ENCODE measurements around the gene LRRC8D. TPM values are rescaled to one million over a fixed set of nuclear protein-coding genes. Genes with fewer than 3 reads are reported as not detected.

LRRC8D gene
- total and polyA plus RNA-seq, 4 donors, result 7.1 to 17.4 (median 14.4) TPM

DNA sequence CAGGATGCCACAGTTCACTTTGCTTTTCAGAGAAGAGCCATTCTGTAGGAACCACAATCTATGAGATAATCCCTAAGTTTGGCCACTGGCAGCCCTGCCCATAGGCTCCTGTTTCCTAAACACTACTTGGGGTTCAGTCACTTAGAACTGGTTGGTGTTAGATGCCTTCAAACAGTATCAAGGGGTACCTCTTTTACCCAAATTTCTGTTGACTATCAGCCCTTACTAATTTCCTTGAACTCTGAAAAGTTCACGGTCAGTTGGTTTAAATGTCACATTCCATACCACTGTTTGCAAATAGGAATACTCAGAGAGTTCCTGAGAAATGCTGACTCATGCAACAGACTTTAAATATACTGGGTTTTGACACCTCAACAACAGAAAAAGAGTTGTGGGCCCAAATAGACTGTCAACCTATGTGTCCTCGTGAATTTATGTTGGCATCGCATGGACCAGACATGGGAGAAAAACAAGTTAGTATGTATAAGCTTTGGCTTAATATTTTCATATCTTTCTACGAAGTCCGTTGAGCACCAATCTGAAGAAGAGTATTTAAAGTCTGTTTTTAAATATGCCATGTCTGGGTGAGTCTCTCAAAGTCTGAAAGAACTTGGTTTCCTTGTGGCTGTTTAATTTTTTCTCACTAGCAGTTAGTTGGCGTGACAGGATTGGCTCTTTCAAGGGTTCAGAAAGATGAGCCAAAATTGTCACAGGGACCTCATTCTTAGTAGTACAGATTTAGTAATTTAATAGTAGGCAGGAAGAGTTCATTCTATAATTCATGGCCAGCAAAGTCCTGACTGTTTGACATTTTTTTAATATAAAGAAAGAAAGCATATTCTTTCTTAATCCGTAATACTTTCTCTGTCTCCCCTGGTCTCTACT lies 117.6 kb downstream of the LRRC8D start:
- WGBS, result 94% methylated on average over 7 of the region's 7 CpGs
- Histone ChIP-seq H3K27ac (ENCODE audit: low read depth in 1 of 2, low read length in 2 of 2) (no peak overlapping the region), H3K4me1 (ENCODE audit: control insufficient read depth in 4 of 4, insufficient read depth in 4 of 4, low read length in 3 of 4) (peaks cover 5 to 8% (median 6%) of the 10 kb centered on the region in 4 donors), H3K27me3 (ENCODE audit: control insufficient read depth in 4 of 4, insufficient read depth in 4 of 4, low read length in 3 of 4) (no peaks in the 10 kb centered on the region), H3K4me3 (ENCODE audit: low read depth in 1 of 3, low read length in 3 of 3) (no peak overlapping the region), H3K36me3 (ENCODE audit: control insufficient read depth in 4 of 4, insufficient read depth in 3 of 4, low read depth in 1 of 4, low read length in 3 of 4) (peaks cover 0 to 15% (median 5%) of the 10 kb centered on the region in 4 donors), H3K9me3 (ENCODE audit: control insufficient read depth in 4 of 4, low read length in 3 of 4) (no peaks in the 10 kb centered on the region), H3K9ac (ENCODE audit: low read depth in 1 of 2, low read length in 2 of 2) (no peak overlapping the region)
- DNase-seq (ENCODE audit: low spot score), result no peak
- TF ChIP-seq RAD21 (IDR thresholded peaks at IDR 0.05) (no peak), TAF1 (conservative IDR thresholded peaks at IDR 0.05) (no peak), RXRA (IDR thresholded peaks at IDR 0.05) (no peak), YY1 (IDR thresholded peaks at IDR 0.05) (no peak), JUND (IDR thresholded peaks at IDR 0.05) (no peak), FOXA2 (IDR thresholded peaks at IDR 0.05) (no peak), EGR1 (IDR thresholded peaks at IDR 0.05; ENCODE audit: low read depth in 2 of 2) (no peak), GABPA (IDR thresholded peaks at IDR 0.05 in 1 of 2, conservative IDR thresholded peaks at IDR 0.05 in 1 of 2) (no peak), SP1 (IDR thresholded peaks at IDR 0.05) (no peak), NR2F2 (IDR thresholded peaks at IDR 0.05) (no peak), FOXA1 (IDR thresholded peaks at IDR 0.05) (no peak), HNF4G (IDR thresholded peaks at IDR 0.05) (no peak), HNF4A (conservative IDR thresholded peaks at IDR 0.05) (no peak)
- TF ChIP-seq, protein P1, sequence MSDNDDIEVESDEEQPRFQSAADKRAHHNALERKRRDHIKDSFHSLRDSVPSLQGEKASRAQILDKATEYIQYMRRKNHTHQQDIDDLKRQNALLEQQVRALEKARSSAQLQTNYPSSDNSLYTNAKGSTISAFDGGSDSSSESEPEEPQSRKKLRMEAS (IDR thresholded peaks at IDR 0.05), result no peak
- TF ChIP-seq, protein P2, sequence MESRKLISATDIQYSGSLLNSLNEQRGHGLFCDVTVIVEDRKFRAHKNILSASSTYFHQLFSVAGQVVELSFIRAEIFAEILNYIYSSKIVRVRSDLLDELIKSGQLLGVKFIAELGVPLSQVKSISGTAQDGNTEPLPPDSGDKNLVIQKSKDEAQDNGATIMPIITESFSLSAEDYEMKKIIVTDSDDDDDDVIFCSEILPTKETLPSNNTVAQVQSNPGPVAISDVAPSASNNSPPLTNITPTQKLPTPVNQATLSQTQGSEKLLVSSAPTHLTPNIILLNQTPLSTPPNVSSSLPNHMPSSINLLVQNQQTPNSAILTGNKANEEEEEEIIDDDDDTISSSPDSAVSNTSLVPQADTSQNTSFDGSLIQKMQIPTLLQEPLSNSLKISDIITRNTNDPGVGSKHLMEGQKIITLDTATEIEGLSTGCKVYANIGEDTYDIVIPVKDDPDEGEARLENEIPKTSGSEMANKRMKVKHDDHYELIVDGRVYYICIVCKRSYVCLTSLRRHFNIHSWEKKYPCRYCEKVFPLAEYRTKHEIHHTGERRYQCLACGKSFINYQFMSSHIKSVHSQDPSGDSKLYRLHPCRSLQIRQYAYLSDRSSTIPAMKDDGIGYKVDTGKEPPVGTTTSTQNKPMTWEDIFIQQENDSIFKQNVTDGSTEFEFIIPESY (IDR thresholded peaks at IDR 0.05), result no peak
- TF ChIP-seq, protein P3, sequence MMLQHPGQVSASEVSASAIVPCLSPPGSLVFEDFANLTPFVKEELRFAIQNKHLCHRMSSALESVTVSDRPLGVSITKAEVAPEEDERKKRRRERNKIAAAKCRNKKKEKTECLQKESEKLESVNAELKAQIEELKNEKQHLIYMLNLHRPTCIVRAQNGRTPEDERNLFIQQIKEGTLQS (IDR thresholded peaks at IDR 0.05), result no peak
- TF ChIP-seq, protein P4, sequence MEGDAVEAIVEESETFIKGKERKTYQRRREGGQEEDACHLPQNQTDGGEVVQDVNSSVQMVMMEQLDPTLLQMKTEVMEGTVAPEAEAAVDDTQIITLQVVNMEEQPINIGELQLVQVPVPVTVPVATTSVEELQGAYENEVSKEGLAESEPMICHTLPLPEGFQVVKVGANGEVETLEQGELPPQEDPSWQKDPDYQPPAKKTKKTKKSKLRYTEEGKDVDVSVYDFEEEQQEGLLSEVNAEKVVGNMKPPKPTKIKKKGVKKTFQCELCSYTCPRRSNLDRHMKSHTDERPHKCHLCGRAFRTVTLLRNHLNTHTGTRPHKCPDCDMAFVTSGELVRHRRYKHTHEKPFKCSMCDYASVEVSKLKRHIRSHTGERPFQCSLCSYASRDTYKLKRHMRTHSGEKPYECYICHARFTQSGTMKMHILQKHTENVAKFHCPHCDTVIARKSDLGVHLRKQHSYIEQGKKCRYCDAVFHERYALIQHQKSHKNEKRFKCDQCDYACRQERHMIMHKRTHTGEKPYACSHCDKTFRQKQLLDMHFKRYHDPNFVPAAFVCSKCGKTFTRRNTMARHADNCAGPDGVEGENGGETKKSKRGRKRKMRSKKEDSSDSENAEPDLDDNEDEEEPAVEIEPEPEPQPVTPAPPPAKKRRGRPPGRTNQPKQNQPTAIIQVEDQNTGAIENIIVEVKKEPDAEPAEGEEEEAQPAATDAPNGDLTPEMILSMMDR (IDR thresholded peaks at IDR 0.05; ENCODE audit: low read depth, low read length, missing input control), result no peak
- TF ChIP-seq, protein P5, sequence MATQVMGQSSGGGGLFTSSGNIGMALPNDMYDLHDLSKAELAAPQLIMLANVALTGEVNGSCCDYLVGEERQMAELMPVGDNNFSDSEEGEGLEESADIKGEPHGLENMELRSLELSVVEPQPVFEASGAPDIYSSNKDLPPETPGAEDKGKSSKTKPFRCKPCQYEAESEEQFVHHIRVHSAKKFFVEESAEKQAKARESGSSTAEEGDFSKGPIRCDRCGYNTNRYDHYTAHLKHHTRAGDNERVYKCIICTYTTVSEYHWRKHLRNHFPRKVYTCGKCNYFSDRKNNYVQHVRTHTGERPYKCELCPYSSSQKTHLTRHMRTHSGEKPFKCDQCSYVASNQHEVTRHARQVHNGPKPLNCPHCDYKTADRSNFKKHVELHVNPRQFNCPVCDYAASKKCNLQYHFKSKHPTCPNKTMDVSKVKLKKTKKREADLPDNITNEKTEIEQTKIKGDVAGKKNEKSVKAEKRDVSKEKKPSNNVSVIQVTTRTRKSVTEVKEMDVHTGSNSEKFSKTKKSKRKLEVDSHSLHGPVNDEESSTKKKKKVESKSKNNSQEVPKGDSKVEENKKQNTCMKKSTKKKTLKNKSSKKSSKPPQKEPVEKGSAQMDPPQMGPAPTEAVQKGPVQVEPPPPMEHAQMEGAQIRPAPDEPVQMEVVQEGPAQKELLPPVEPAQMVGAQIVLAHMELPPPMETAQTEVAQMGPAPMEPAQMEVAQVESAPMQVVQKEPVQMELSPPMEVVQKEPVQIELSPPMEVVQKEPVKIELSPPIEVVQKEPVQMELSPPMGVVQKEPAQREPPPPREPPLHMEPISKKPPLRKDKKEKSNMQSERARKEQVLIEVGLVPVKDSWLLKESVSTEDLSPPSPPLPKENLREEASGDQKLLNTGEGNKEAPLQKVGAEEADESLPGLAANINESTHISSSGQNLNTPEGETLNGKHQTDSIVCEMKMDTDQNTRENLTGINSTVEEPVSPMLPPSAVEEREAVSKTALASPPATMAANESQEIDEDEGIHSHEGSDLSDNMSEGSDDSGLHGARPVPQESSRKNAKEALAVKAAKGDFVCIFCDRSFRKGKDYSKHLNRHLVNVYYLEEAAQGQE (IDR thresholded peaks at IDR 0.05), result no peak

Data from liver (tissue), 9 donors.